Adrenal gland (tissue), 12 donors: ENCODE measurements around the gene APBA2. TPM values are rescaled to one million over a fixed set of nuclear protein-coding genes. Genes with fewer than 3 reads are reported as not detected.

Source experiments
- DNase-seq, 7 donors: peaks; one replicate each; pipeline ENCODE4 v3.0.0-alpha.2; 2019 to 2020
- H3K27ac ChIP-seq, 5 donors: fragments of 200-600 bp; sonication (generic) in 4 of 5; 1 replicate in 3 of 5; 2 replicates in 2 of 5; pipeline versions ENCODE4 v1.5.1 to v1.8.0; 2016 to 2020; ENCODE audit warnings: mild to moderate bottlenecking in 1 of 5
- H3K27me3 ChIP-seq: fragments of 200-600 bp; 2 replicates; pipeline ENCODE4 v1.8.0; 2021
- H3K36me3 ChIP-seq, 2 donors: fragments of 200-600 bp; replicated peaks in 1 of 2; 1 replicate in 1 of 2; 2 replicates in 1 of 2; pipeline versions ENCODE4 v1.5.1 to v1.8.0; 2018 to 2022
- H3K4me1 ChIP-seq, 2 donors: fragments of 200-600 bp; replicated peaks in 1 of 2; 1 replicate in 1 of 2; 2 replicates in 1 of 2; pipeline versions ENCODE4 v1.5.1 to v1.8.0; 2018 to 2021
- H3K4me3 ChIP-seq, 4 donors: fragments of 200-600 bp; sonication (generic) in 3 of 4; one replicate each; pipeline ENCODE4 v1.5.1; 2016 to 2018
- H3K9me3 ChIP-seq, 3 donors: fragments of 200-600 bp; sonication (generic) in 1 of 3; replicated peaks in 1 of 3; 1 replicate in 2 of 3; 2 replicates in 1 of 3; pipeline versions ENCODE4 v1.5.1 to v1.8.0; 2016 to 2021
- POLR2A ChIP-seq, 2 donors: fragments of 450-650 bp; IDR thresholded peaks; one replicate each; pipeline ENCODE4 v1.6.1; 2017; ENCODE audit warnings: antibody characterized with exemption in 2 of 2, mild to moderate bottlenecking in 2 of 2, moderate library complexity in 1 of 2
- WGBS, 4 donors: extraction: QIAGEN DNeasy Blood & Tissue Kit in 2 of 4; methylation state at CpG; one replicate each; pipeline versions ENCODE4 v1.1.5 to v1.1.7; 2013 to 2017; 5-methylcytosine and 5-hydroxymethylcytosine counted together
- intact Hi-C, 2 donors: fragments of 100-400 bp; cut with DNase I; formaldehyde crosslinking; loops; one replicate each; pipeline versions ENCODE4 v1.14.1 to v1.15.0; 2022 to 2023
- polyA plus RNA-seq, 3 donors: library from polyadenylated mRNA; stranded (reverse); fragments of 200-250 nt in 2 of 3; fragments of 350-450 nt in 1 of 3; fragmentation: Illumina TruSeq in 1 of 3; extraction: RNeasy Lipid Tissue Mini Kit (QIAGEN cat#74804) in 1 of 3; gene quantifications; one replicate each; pipeline ENCODE4 v1.2.3, GENCODE V29; 2013 to 2014
- total RNA-seq, 9 donors: library from RNA; depleted of rRNA in 4 of 9; stranded (reverse); fragments of >200 nt in 4 of 9; fragments of 120-200 nt in 1 of 9; fragmentation: NEBNext Ultra II Directional in 1 of 9; extraction: Animal tissue kit (Norgen Biotek cat#: 25700) in 1 of 9; gene quantifications; one replicate each; pipeline versions ENCODE4 v1.1.0 to v1.2.4, GENCODE V29; 2013 to 2023
- TF ChIP-seq, protein P1 (sequence below), 6 experiments: fragments of 450-650 bp in 4 of 6; fragments of 200-600 bp in 2 of 6; sonication (generic) in 1 of 6; IDR thresholded peaks; 1 replicate in 5 of 6; 2 replicates in 1 of 6; pipeline versions ENCODE4 v1.5.1 to v1.8.0; 2016 to 2021; ENCODE audit warnings: antibody characterized with exemption in 6 of 6, mild to moderate bottlenecking in 2 of 6, moderate library complexity in 1 of 6
- donor health status: healthy with polysubstance abuse.
- donor health status: Bipolar disorder and iron deficiency.
- donor health status: DM: yes; HTN: yes; CAD: no.
- donor health status: DM: no; HTN: no; CAD: no.
- donor health status: DM: no; HTN: no; CAD: no.
- donor health status: DM: yes; HTN: yes; CAD: no.

APBA2 gene
- total and polyA plus RNA-seq, 12 donors, result 2.1 to 13.2 (median 4.7) TPM

DNA sequence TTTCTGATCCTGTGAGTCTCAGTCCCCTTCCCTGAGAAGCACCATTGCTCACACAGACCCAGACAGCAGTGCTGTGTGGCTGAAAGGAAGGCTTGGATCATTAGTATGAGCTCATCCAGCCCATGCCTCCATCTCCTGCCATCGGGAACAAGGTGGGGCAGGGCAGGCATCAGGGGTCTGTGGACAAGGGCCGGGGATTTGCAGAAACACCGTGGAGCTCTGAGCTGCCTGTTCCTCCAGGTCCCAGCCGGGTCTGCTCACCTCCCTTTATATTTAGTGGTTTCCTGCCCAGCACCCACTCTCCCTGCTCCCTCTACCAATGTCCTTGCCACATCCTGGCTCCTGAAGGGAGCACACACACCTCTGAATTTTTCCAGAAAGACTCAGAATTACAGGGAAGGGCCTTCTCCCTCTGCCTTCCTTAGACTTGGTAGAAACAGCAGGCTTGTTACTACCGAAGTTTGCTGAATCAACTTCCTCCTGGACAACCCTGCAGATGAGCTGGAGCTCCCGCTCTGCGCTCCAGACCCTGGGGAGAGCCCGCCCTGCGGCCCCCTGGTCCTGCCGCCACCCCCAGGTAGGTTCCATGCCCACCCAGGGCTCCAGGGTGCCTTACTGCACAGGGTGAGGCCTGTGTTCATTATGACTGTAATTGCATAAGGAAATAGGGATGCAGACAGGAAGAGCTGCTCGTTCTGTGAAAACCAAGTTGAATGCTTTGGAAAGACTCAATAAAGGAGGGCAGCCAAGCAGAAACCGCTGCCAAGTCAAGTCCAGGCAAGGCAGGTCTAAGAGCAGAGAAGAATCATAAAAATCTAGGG lies 255.7 kb downstream of the APBA2 start:
- Histone ChIP-seq H3K4me1 (no peaks in the 10 kb centered on the region), H3K36me3 (no peaks in the 10 kb centered on the region), H3K27ac (no peak overlapping the region), H3K27me3 (peaks cover 13% of the 10 kb centered on the region), H3K4me3 (no peak overlapping the region), H3K9me3 (no peaks in the 10 kb centered on the region)
- peak in 1 of 7 donors; percentile 33 for DNase-seq
- intact Hi-C loops, result no loop called here
- no peak for TF ChIP-seq POLR2A (IDR thresholded peaks at IDR 0.05)
- TF ChIP-seq, protein P1, sequence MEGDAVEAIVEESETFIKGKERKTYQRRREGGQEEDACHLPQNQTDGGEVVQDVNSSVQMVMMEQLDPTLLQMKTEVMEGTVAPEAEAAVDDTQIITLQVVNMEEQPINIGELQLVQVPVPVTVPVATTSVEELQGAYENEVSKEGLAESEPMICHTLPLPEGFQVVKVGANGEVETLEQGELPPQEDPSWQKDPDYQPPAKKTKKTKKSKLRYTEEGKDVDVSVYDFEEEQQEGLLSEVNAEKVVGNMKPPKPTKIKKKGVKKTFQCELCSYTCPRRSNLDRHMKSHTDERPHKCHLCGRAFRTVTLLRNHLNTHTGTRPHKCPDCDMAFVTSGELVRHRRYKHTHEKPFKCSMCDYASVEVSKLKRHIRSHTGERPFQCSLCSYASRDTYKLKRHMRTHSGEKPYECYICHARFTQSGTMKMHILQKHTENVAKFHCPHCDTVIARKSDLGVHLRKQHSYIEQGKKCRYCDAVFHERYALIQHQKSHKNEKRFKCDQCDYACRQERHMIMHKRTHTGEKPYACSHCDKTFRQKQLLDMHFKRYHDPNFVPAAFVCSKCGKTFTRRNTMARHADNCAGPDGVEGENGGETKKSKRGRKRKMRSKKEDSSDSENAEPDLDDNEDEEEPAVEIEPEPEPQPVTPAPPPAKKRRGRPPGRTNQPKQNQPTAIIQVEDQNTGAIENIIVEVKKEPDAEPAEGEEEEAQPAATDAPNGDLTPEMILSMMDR (IDR thresholded peaks at IDR 0.05), result no peak
- 59 to 71% (median 67%) methylated on average over 6 to 12 of the region's 12 CpGs for WGBS, 4 donors

DNA sequence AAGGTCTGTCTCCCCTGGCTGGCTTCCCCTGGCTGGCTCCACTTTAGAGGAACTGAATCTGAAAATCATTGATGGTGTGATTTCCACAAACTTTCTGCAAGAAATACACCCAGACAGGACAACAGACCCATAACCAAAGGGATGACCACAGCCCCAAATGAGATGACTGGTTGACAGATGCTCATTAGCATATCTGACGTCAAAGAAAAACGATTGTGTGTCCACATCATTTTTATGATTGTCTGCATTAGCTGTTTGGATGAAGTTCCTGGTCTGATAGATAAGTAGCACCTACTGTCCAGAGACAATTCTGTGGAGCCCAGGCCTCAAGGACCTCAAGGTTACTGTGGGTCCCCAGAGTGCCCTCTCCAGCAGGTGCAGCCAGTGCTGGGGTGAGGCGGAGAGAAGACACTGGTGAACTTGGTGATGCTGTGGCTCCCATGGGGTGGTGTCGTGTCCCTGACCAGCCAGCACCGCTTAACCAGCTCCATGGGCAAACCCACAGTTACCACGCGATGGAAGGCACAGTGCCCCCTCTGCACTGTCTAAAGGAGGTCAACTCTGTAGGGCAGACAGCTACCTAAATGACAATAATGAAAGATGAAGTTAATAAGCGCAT lies 256.5 kb downstream of the APBA2 start:
- no peak overlapping the region for H3K27ac ChIP-seq
- peak in 1 of 7 donors; percentile 18 for DNase-seq

GRCh38 chr15:29143293-29143692 lies 257.5 kb downstream of the APBA2 start:
- H3K4me1 ChIP-seq, result no peaks in the 10 kb centered on the region
- DNase-seq, result peak in 2 of 7 donors; percentile 8 to 20
- 76 to 87% (median 78%) methylated on average over 5 of the region's 5 CpGs for WGBS, 4 donors
- no peak overlapping the region for H3K27ac ChIP-seq
- H3K27me3 ChIP-seq, result peaks cover 13% of the 10 kb centered on the region
- intact Hi-C loops, result no loop called here
- H3K4me3 ChIP-seq, result no peak overlapping the region
- H3K9me3 ChIP-seq, result no peaks in the 10 kb centered on the region
- no peaks in the 10 kb centered on the region for H3K36me3 ChIP-seq
- no peak for TF ChIP-seq POLR2A (IDR thresholded peaks at IDR 0.05)
- TF ChIP-seq, protein P1 (IDR thresholded peaks at IDR 0.05), result no peak

More for the DNA sequence above, 256.5 kb downstream of the APBA2 start:
- peaks cover 13% of the 10 kb centered on the region for H3K27me3 ChIP-seq
- no peaks in the 10 kb centered on the region for H3K9me3 ChIP-seq
- WGBS, 4 donors, result 79 to 87% (median 84%) methylated on average over 8 of the region's 8 CpGs
- intact Hi-C loops, result no loop called here
- H3K4me3 ChIP-seq, result no peak overlapping the region
- no peaks in the 10 kb centered on the region for H3K4me1 ChIP-seq
- TF ChIP-seq, protein P1 (IDR thresholded peaks at IDR 0.05), result no peak
- no peak for TF ChIP-seq POLR2A (IDR thresholded peaks at IDR 0.05)
- no peaks in the 10 kb centered on the region for H3K36me3 ChIP-seq

- 80 to 87% (median 83%) methylated on average over 10 of the region's 10 CpGs for WGBS, 4 donors
- no peak overlapping the region for H3K27ac ChIP-seq
- no peaks in the 10 kb centered on the region for H3K4me1 ChIP-seq
- no peak overlapping the region for H3K4me3 ChIP-seq
- H3K27me3 ChIP-seq, result peaks cover 11% of the 10 kb centered on the region
- peak in 1 of 7 donors; percentile 1 for DNase-seq
- no peaks in the 10 kb centered on the region for H3K9me3 ChIP-seq
- H3K36me3 ChIP-seq, result no peaks in the 10 kb centered on the region
- no peak for TF ChIP-seq POLR2A (IDR thresholded peaks at IDR 0.05)
- TF ChIP-seq, protein P1 (IDR thresholded peaks at IDR 0.05), result no peak
- intact Hi-C loops, result no loop called here
Observed at GRCh38 chr15:29143909-29144635, 258.3 kb downstream of the APBA2 start.
